Measurements from ENCODE around the gene CGNL1. TPM values are rescaled to one million over a fixed set of nuclear protein-coding genes. Genes with fewer than 3 reads are reported as not detected.

The CGNL1 gene
- total and polyA plus RNA-seq, 8 donors: 26.5 to 68.1 (median 34.5) TPM

DNA sequence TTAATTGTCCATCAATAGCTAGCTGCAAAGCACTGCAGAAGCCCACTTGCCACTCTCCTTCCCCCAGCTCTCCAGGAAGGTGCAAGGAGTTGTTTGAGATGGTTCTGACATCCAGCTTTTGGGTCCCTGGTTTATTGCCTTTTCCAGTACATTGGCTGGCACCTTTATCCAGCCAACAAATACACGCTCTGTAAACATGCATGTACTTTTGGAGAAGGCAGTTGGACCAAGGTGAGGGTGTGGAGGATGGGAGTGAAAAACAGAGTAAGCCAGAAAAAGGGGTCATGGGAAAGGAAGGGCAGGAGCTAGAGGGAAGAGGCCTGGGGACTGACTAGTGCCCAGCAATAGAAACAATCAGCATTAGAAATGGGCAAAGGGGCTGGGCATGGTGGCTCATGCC lies 102.7 kb downstream of the CGNL1 start:
- no peaks in the 10 kb centered on the region for H3K27me3 ChIP-seq
- ATAC-seq (no peak), DNase-seq (no peak)
- H3K36me3 ChIP-seq: no peaks in the 10 kb centered on the region
- TF ChIP-seq, protein P1, sequence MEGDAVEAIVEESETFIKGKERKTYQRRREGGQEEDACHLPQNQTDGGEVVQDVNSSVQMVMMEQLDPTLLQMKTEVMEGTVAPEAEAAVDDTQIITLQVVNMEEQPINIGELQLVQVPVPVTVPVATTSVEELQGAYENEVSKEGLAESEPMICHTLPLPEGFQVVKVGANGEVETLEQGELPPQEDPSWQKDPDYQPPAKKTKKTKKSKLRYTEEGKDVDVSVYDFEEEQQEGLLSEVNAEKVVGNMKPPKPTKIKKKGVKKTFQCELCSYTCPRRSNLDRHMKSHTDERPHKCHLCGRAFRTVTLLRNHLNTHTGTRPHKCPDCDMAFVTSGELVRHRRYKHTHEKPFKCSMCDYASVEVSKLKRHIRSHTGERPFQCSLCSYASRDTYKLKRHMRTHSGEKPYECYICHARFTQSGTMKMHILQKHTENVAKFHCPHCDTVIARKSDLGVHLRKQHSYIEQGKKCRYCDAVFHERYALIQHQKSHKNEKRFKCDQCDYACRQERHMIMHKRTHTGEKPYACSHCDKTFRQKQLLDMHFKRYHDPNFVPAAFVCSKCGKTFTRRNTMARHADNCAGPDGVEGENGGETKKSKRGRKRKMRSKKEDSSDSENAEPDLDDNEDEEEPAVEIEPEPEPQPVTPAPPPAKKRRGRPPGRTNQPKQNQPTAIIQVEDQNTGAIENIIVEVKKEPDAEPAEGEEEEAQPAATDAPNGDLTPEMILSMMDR (IDR thresholded peaks at IDR 0.05): no peak
- peaks cover 0 to 6% of the 10 kb centered on the region in 2 donors for H3K4me1 ChIP-seq
- H3K9me3 ChIP-seq: no peaks in the 10 kb centered on the region
- H3K27ac ChIP-seq: no peak overlapping the region
- H3K4me3 ChIP-seq: no peak overlapping the region
- intact Hi-C loops (cut with DNase I): no loop called here

DNA sequence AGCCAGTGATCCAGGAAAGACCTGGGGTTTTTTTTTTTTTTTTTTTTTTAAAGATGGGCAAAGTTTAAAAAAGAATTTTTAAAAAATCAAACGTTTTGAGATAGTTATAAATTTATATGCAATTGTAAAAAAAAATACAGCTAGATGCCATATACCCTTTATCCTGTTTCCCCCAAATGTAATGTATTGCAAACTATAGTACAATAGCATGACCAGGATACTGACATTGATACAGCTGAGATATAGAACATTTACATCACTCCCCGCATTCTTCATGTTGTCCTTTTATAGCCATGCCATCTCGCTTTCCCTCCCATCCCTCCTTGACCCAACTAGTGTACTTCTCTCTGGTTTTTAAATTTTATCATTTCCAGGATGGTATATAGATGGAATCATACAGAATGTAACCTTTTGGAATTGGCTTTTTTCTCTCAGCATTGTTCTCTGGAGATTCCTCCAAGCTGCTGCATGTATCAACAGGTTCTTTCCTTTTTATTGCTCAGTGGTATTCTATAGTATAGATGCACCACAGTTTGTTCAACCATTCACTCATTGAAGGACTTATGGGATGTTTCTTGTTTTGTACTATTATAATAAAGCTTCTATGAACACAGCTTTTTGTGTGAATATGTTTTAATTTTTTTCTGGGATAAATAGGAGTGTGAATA lies 104.9 kb downstream of the CGNL1 start:
- H3K36me3 ChIP-seq: no peaks in the 10 kb centered on the region
- no peak overlapping the region for H3K4me3 ChIP-seq
- H3K27me3 ChIP-seq: no peaks in the 10 kb centered on the region
- TF ChIP-seq, protein P1 (IDR thresholded peaks at IDR 0.05): no peak
- ATAC-seq: no peak
- peaks cover 0 to 11% of the 10 kb centered on the region in 2 donors for H3K4me1 ChIP-seq
- no peaks in the 10 kb centered on the region for H3K9me3 ChIP-seq
- DNase-seq: no peak
- H3K27ac ChIP-seq: no peak overlapping the region
- intact Hi-C loops (cut with DNase I): no loop called here

DNA sequence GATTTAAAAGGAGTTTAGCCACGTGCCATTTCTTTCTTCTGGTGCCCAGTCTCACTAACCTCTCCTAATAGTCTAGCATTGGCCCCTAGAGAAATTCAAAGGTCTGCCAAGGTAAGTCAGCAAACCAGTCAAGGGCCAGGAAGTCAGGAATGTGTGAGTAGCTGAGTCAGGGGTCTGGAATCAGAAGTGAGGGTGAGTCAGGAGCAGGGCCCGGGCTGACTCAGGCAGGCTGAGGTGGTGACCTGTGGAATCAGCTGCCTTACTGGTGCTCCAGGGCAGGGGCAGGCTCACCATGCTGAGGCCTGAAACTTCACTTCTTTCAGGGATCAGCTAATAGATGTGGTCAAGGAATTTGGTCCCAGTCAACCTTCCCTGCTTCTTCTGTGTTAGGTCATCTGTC lies 109.6 kb downstream of the CGNL1 start:
- peak in 2 of 4 donors; percentile 79 to 85 for DNase-seq

DNA sequence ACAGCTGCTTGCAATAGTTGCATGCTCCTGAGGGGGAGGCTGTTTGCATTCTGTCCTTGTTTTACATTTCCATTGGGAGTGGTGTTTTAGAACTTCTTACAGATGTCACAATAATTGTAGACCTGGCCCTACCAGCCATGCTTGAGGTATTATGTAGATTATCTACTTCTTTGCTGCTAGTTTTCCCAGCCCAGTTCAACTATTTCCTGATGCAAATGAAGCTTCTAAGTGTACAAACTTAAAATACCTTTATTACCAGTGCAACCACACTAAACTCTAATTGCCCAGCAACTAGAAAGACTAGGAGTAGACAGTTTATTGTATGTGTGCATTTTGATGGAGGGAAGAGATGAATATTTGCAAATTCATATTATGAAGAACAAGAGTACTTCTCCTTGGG lies 110.5 kb downstream of the CGNL1 start:
- peaks cover 0 to 5% of the 10 kb centered on the region in 2 donors for H3K4me1 ChIP-seq
- intact Hi-C loops (cut with DNase I): no loop called here
- H3K27me3 ChIP-seq: no peaks in the 10 kb centered on the region
- DNase-seq: no peak
- TF ChIP-seq, protein P1 (IDR thresholded peaks at IDR 0.05): no peak
- peak overlapping the region in 1 of 2 donors; percentile 41 for H3K27ac ChIP-seq
- H3K4me3 ChIP-seq: no peak overlapping the region
- no peaks in the 10 kb centered on the region for H3K36me3 ChIP-seq
- no peak for ATAC-seq
- H3K9me3 ChIP-seq: no peaks in the 10 kb centered on the region

More for the DNA sequence above, 109.6 kb downstream of the CGNL1 start:
- TF ChIP-seq, protein P1 (IDR thresholded peaks at IDR 0.05): no peak
- intact Hi-C loops (cut with DNase I): no loop called here
- no peaks in the 10 kb centered on the region for H3K27me3 ChIP-seq
- H3K27ac ChIP-seq: peak overlapping the region; percentile 16 to 41
- peaks cover 0 to 5% of the 10 kb centered on the region in 2 donors for H3K4me1 ChIP-seq
- no peaks in the 10 kb centered on the region for H3K9me3 ChIP-seq
- H3K4me3 ChIP-seq: no peak overlapping the region
- peak; percentile 99 for ATAC-seq
- H3K36me3 ChIP-seq: no peaks in the 10 kb centered on the region

DNA sequence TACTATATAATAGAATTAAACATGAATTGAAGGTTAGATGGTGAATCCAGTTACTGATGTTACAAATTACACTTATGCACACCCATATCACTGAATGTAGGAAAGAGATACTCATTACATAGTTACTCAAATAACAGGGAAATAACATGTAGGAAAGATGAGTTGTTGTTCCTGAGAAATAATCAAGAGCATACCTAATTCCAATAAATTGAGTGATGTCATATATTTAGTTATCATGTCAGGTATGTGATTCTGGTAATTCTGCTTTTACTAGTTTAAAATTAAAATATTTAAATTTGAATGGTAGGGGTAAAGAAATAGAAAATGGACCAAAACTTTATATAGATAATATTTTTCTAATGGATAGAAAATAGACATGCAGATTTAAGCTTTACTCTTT lies 112.8 kb downstream of the CGNL1 start:
- ATAC-seq (no peak), DNase-seq (no peak)
- H3K4me3 ChIP-seq: no peak overlapping the region
- no peaks in the 10 kb centered on the region for H3K9me3 ChIP-seq
- H3K36me3 ChIP-seq: no peaks in the 10 kb centered on the region
- intact Hi-C loops (cut with DNase I): no loop called here
- H3K27me3 ChIP-seq: no peaks in the 10 kb centered on the region
- H3K27ac ChIP-seq: no peak overlapping the region
- TF ChIP-seq, protein P1 (IDR thresholded peaks at IDR 0.05): no peak
- H3K4me1 ChIP-seq: peaks cover 0 to 5% of the 10 kb centered on the region in 2 donors

Data from left lung (tissue), 10 donors.